Activated CD8-positive, alpha-beta memory T cell treated with anti-CD3 and anti-CD28 coated beads, Interleukin-2, amount 50 U/mL, for 48 hours (primary cell): ENCODE data around the gene REX1BD.
"Not testable (repeated sequence)": the region's sequence is repeated elsewhere in the genome, so short reads cannot be mapped to it uniquely, and the experiment has no call there.

Experiments used
- DNase-seq: peaks from one replicate; pipeline ENCODE4 v3.0.0-alpha.2; 2020

The REX1BD gene

DNA sequence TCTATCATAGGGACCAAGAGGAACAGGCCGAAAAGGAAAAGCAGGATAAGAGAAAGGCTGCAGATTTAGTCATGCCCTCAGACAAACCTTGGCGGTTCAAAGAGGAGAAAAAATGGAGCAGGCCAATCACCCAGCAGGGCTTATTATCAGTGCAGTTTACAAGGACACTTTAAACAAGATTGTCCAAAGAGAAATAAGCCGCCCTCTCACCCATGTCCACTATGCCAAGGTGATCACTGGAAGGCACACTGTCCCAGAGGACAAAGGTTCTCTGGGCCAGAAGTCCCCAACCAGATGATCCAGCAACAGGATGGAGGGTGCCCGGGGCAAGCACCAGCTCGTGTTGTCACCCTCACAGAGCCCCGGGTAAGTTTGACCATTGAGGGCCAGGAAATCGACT lies 8.3 kb upstream of the REX1BD start:
- DNase-seq = no peak

DNA sequence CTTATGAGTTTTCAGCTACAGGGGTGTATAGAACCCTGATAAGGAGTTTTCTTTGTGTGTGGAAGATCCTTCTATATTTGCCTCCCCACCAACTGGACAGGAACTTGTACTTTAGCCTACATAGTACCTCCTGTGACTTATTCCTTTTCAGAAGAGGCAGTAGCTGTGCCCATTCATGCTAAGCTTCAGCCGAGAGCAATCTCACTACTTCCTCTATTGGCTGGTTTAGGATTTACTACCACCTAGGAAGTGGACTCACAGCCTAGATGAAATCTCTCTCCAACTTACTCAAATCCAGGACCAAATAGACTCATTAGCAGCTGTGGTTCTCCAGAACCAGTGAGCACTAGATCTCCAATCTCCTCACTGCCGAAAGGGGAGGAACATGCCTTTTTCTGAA lies 2.3 kb upstream of the REX1BD start:
- DNase-seq = no peak

DNA sequence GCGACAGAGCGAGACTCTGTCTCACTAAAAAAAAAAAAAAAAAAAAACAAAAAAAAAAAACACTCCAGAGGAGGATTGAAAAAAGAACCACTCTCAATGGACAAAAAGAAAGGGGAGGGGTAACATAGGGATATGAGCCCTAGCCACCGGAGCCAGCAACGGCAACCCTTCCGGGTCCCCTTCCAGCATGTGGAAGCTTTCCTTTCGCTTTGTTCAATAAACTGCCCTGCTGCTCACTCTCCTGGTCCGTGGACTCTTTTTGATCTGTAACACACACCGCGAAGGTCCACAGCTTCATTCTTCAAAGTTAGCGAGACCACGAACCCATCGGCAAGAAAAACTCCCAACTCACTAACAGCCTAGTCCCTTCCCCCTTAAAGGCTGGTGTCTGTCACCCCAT lies 1.0 kb upstream of the REX1BD start:
- no peak for DNase-seq

DNA sequence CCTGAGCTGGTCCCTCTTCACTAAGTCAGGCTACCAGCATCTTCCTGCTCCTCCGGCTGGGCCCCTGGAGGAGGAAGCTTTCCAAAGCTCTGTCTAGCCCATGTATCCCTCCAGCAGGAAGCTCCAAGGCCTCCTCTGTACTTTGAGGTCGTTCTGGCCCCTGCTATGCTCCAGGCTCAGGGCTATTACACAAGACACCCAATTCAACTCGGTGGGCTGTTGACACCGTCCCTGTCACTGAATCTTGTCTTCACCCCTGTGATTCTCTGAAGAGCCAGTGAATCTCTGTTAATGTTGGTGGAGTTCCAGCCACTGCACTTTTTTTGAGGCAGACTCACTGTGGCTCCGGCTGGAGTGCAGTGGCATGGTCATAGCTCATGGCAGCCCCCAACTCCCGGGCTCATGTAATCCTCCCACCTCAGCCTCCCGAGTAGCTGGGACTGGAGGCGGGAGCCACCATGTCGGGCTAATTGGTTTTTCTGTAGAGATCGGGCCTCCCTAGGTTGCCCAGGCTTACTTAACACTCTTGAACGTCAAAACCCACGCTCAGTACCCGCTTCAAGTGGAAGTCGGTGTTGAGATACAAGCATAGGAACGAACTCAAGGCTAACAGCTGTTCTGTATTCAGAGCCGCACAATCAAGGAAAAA lies 512 bp upstream of the REX1BD start:
- DNase-seq = no peak

DNA sequence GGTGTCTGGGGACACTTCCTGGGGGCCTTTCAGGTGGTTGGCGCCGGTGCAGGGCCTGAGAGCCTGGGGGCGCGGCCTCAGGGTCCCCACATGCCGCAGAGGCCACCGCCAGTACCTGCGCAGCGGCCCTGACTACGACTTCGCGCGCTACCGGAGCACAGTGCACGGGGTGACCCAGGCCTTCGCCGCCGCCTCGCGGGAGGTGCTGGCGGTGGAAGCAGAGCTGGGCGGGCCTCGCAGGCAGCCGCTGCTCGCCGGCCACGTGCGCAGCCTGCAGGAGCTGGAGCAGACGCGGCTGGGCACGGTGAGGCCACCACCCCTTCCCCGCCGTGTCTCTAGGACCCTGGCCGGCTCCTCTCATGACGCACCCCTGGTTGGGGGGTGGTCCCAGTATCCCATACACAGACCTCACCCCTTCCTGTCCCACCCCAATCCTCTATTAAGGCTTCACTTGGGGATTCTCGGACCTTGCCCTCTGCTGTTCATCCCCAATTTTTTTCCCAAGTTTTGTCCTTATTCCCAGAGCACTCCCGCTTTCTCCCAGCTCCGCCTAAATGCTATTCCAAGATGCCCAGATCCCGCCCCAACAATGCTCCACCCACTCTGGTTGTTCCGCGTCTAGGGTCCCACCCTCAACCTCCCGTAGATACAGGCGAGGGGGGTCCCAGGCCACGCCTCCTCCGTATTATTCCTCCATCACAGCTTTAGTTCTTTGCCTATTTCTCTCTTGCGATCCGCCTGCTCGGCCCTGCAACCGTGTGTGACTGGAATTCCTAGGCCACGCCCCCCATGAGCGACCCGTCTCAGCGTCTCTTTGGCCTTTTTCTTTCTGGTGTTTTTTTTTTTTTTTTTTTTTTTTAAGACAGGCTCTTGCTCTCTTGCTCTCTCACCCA lies 1.0 kb downstream of the REX1BD start:
- peak; percentile 85 for DNase-seq

DNA sequence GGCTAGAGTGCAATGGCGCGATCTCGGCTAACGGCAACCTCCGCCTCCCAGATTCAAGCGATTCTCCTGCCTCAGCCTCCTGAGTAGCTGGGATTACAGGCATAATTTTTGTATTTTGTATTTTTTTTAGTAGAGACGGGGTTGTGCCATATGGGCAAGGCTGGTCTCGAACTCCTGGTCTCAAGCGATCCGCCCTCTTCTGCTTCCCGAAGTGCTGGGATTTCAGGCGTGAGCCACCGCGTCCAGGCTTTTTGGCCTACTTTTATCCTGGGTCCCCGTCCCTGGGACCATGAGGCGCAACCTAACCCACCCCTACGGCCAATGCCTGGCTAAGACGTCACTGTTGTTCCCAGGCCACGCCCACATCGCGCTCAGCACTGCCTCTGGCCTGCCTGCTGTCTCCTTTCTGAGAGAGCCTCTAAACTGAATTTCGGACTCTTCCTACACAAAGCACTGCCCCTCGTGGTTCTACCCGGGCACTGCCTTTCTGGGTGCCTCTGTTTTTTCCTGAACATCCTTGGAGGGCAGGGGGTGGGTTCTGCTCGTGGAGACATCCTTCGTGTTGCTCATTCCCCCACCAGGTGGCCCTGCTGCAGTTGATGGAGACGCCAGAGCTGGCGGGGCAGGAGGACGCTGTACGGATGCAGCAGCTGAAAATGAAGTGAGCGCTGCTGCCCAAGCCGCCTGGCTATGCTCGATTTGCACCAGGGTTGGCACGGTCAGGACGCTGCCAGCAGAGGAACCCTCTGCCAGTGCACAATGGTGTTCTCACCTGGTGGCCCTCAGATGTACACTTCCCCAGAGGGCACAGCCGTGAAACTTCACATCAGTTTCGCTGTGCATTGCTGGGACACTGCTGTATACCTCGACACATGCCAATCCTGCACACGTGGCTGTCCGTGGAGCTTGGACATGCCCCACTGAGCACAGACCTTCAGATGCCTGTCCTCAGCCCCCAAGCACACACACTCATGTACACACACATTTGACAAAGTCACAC lies 2.0 kb downstream of the REX1BD start:
- DNase-seq = no peak

DNA sequence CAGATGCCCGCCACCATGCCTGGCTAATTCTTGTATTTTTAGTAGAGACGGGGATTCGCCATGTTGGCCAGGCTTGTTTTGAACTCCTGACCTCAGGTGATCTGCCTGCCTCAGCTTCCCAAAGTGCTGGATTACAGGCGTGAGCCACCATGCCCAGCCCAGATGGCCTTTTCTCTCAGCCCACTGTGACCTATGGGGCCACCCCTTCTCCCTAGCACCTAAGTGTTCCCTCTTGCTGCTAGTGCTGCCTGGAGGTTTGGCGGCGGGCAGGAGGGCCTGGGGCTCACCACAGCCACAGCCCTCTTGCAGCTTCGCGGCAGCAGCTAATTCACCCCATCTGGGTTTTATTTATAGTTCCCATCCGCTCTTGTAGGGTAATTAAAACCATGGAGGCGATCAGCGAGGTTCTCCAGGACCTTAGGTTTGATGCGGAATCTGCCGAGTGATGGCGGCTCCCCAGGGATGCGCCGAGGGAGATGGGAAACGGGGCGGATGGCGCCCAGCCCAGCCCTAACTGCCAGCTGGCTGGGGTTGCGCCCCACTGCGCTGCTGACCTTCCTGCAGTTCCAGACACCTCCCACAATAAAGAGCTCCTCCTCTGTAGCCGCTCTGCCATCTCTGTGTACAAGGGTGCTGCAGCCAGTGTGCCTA lies 3.3 kb downstream of the REX1BD start:
- DNase-seq = no peak

DNA sequence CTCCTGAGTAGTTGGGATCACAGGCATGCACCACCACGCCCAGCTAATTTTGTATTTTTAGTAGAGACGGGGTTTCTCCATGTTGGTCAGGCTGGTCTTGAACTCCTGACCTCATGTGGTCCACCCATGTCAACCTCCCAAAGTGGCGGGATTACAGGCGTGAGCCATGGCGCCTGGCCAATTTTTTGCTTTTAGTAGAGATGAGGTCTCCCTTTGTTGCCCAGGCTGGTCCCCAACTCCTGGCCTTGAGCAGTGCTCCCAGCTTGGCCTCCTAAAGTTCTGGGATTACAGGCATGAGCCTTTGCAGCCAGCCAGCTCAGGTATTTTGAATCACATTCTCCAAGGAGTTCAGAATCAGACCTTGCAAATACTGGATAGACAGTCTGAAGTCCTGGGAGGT lies 4.1 kb downstream of the REX1BD start:
- peak; percentile 47 for DNase-seq

DNA sequence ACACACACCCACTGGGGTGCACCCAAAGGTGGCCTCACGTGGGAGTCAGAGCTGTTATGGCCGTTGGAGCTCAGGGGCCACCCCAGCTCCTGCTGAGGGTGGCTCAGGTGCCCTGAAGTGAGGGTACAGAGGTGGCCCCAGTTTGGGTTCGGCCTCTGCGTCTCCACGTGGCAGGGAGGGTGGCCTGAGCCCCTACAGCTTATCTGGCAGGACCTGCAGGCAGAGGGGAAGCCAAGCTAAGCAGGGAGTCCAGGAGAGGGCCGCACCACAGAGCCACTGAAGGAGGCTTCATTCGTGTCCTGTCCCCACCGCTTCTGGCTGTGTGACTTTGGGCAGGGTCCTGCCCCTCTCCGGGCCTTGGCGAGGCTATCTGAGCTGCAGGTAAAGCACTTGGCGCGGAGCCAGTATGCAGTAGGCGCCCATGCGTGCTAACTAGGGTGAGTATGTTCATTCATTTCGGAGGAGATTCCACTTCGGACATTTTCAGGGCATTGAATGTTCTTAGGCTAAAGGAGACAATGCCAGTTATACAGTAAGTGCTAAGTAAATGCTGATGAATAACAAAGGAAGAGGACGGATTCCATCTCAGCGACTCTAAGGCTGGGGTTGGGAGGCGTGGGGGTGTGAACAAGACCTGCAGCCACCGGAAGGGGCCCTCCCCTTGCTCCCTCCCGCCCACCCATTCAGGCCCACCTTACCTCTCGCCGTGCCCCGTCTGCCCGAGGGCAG lies 4.9 kb downstream of the REX1BD start:
- no peak for DNase-seq

DNA sequence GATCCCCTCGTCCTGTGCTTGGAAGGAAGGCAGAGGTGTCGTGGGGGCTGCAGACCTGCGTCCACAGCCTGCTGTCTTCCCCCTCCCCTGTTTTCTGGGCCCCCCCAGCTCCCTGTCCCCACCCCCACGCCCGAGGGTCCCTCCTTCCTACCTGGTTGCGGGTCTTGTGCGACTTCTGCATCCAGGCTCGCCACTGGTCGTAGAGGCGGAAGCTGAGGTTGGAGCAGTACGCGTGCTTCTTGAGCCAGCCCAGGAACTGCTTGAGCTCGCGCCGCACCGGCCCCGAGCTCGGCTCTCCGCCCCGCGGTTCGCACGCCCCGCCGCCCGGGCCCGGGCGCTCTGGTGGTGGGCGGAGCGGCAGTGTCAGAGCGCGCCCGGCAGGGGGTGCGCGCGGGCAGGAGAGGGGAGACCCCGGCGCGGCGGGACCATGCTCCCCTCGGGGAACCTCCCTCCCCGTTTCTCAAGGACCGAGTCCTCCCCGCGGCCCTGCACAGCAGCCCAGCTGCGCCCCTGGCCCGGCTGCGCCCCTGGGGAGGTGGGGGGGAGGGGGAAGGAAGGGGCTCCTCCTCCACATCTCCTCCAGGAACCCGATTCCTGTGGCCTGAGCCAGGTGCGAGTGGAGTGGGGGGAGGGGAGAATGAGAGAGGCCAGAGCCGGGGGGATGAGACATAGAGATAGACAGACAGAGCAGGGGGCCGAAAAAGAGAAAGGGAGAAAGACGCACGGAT lies 5.7 kb downstream of the REX1BD start:
- peak; percentile 91 for DNase-seq

DNA sequence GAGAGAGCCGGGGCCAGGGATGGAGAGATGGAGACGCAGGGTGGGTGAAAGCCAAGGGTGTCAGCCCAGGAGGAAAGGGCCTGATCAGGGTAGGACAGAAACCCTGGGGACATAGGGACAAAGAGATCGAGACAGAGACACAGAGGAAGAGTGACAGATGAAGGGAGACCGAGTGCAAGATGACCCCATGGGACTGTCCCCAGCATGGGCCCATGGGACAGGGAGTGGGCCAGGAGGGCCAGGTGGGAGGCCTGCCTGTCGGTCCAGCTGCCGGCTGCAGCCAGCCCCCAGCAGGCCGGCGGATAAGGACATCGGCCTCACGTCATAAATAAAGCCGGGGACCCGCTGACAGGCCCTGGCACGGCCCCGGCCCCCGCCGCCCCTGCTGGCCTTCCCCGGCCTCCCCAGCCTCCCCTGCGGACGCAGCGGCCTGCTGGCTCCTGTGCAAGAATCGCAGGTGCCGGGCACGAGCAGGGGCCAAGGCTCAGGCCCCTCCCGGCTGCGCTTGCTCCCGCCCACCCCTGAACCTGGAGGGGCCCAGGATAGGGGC lies 6.3 kb downstream of the REX1BD start:
- no peak for DNase-seq

DNA sequence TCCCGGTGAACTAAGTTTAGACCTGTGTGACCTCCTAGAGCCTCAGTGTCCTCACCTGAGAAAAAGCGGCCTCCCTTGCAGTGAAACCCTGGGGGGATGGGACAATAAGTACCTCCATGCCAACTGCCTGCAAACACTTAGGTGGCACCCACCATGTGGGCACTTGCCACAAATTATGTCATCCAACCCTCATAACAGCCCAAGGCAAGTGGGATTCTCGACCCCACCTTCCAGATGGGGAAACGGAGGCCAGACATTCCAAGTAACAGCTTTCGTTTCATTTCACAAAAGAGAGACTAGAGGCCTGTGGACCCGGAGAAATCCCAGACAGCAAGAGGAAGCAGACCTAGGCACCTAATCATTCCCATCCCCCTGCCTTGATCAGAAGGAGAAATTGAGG lies 6.9 kb downstream of the REX1BD start:
- no peak for DNase-seq

DNA sequence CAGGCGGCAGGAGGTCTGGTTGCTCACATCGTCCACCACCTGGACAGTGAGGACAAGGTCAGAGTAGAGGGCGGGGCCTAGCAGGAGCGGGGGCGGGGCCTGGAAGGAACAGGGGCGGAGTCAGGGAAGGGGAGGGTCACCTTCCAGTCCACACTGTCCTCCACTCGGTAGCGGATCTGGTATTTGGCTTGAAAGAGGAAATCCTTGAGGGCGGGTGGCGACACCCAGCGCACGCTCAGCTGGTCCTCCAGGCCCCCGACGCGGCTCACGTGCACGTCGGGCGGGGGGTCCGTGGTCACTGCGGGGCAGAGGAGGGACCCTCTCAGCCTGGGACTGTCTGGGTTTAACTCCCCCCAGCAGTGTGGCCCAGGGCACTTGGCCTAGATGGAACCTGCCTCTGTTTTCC lies 8.2 kb downstream of the REX1BD start:
- DNase-seq = no peak

DNA sequence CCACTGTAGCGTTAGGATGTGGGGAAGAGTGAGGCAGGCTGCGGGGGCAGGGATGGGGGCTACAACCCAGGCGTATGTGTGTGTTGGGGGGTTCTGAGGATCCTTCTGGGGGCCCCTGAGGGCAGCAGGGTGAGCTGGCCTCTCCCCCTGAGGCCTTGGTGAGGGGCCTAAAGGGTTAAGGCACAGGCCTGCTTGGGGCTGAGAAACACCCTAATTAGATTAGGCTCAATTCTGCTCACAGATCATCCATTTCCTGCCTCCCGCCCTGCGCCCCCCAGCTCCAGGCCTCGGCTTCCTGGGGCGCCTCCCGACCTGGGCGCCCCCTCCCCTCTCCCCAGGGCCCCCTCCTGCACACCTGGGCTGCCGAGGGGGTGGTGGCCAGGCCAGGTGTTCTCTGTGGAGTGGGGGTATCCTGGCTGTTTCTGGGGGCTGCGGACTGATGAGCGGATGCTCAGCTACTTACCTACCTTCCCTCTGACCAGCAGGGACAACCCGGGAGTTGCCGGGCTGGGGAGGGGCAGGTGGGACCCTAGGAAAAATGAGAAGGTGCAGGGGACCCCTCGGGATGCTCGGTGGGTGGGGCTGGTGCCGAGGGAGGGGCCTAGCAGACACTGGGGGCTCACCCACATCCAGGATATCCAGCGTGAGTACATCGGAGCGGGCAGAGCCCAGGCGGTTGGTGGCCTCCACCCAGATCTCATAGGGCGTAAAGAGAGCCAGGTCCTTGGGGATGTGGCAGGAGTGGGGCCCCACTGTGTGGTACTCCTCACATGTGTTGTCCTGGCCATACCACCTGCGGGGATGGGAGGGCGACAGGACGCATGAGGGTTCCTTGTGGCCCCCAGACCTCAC lies 9.4 kb downstream of the REX1BD start:
- DNase-seq = no peak

DNA sequence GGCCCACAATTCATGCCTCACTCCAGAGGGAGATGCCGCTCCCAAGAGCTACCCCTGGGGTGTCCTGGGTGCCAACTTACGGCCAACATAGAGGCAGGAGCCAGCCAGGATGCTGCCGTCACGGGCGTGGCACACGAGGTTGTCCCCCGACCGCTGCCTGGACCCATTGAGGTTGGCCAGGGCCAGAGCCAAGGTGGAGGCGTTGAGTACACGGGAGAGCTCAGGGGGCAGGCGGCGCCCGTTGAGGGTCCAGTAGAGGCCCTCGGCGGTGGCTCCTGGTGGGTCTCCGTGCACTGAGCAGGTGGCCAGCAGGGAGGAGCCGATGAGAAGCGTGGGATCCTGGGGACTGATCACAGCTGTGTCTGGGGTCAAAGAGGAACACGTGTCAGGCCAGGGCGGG lies 10.9 kb downstream of the REX1BD start:
- DNase-seq = no peak

DNA sequence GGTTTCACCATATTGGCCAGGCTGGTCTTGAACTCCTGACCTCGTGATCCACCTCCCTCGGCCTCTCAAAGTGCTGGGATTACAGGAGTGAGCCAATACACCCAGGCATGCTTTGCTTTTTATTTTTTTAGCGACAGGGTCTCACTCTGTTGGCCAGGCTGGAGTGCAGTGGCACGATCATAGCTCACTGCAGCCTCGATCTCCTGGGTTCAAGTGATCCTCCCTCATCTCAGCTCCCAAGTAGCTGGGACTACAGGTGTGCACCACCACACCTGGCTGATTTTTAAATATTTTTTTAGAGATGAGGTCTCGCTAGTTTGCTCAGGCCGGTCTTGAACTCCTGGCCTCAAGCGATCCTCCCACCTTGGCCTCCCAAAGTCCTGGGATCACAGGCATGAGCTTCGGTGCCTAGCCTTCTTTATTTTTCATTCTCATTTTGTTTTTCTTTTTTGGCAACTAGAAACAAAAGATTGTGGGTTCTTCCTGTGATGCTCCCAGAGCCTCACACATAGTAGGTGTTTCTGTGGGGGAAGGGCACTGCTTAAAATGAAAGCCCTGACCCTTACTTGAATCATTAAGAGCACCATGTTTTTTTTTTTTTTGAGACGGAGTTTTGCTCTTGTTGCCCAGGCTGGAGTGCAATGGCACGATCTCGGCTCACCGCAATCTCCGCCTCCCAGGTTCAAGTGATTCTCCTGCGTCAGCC lies 12.2 kb downstream of the REX1BD start:
- DNase-seq = not testable (repeated sequence)

DNA sequence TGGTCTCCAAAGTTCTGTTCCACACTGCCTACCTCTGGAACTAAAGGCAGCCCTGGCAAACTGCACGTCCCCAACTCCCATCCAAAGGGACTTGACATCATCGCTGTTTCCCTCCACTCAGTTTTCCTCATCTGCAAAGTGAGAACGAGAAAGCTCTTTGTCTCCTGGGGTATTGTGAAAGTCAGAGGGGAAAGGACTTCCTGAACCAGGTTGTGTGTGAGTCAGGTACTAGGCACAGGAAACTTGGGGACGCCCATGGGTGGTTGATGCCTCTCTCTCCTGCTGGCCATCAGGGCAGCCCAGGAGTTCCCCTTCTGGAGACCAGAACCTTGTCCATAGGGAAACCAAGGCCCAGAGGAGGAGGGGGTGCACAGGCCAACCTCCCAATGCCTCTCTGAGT lies 13.3 kb downstream of the REX1BD start:
- no peak for DNase-seq

DNA sequence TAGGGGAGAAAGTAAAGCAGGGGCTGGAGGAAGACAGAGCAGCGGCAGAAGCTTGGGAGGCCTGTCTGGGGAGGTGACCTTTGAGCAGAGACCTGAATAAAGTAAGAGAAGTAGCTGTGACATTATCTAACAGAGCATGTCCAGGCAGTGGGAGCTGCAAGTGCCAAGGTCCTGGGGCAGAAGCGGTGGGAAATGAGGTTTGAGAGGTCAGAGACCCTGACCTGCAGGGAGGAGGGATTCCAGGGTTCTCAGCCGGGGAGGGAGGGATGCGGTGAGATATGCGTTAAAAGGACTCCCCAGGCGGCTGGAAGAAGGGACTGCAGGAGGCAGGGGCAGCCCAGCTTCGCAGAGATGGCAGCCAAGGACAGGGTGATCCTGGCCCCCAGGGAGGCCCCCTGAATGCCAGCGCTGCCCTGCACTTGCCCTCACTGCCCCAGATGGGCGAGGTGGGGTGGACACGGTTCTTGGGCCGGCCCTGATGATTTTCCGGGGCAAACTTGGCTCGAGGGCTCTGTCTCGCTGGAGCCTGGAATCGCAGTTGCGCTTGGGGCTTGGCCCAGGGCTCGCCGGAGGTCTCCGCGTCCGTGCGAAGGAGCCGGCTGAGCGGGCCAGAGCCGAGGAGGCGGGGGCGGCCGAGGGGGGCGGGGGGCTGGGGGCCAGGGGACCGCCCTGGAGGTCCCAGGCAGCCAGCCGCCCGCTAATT lies 14.8 kb downstream of the REX1BD start:
- peak; percentile 54 for DNase-seq
